Activated CD4-positive, alpha-beta T cell treated with anti-CD3 and anti-CD28 coated beads for 36 hours (primary cell): ENCODE measurements around the gene TPBG. TPM values are rescaled to one million over a fixed set of nuclear protein-coding genes. Genes with fewer than 3 reads are reported as not detected.
"Not testable (repeated sequence)": the region's sequence is repeated elsewhere in the genome, so short reads cannot be mapped to it uniquely, and the experiment has no call there.

Experiments
- ATAC-seq: fragments of 200-7000 bp; cut with Tn5 transposase; one replicate; pipeline ENCODE4 v1.10.0; 2021; ENCODE audit warnings: mild to moderate bottlenecking, moderate library complexity
- CTCF ChIA-PET: fragments of 350-600 bp; sonication (Branson Sonifier 250); formaldehyde crosslinking; loops from one replicate; lab custom pipeline; 2021; ENCODE audit warnings: antibody characterized with exemption; lab: Charles Lee
- POLR2A ChIA-PET: fragments of 350-600 bp; sonication (Branson Sonifier 250); formaldehyde crosslinking; loops from one replicate; lab custom pipeline; 2021; ENCODE audit warnings: antibody characterized with exemption, inconsistent platforms; lab: Charles Lee
- DNase-seq: peaks from one replicate; pipeline ENCODE4 v3.0.0-alpha.2; 2020
- H3K27ac Mint-ChIP-seq: one replicate; pipeline ENCODE4 v1.8.0; 2021; ENCODE audit warnings: mixed read lengths
- H3K27me3 Mint-ChIP-seq: one replicate; pipeline ENCODE4 v1.8.0; 2021; ENCODE audit warnings: mixed read lengths
- H3K36me3 Mint-ChIP-seq: one replicate; pipeline ENCODE4 v1.8.0; 2021; ENCODE audit warnings: low read depth, mixed read lengths
- H3K4me1 Mint-ChIP-seq: one replicate; pipeline ENCODE4 v1.8.0; 2021; ENCODE audit warnings: mixed read lengths
- H3K4me3 Mint-ChIP-seq: one replicate; pipeline ENCODE4 v1.8.0; 2021; ENCODE audit warnings: mild to moderate bottlenecking, moderate library complexity, mixed read lengths
- H3K9me3 Mint-ChIP-seq: one replicate; pipeline ENCODE4 v1.8.0; 2021; ENCODE audit warnings: low read depth, mixed read lengths
- intact Hi-C, 2 experiments: fragments of 100-400 bp; cut with DNase I in 1 of 2; cut with micrococcal nuclease in 1 of 2; formaldehyde crosslinking; loops; one replicate each; pipeline versions ENCODE4 v1.14.2 to v1.15.1; 2022 to 2024; cut with DNase I, micrococcal nuclease
- total RNA-seq, 2 experiments: library from RNA; stranded (reverse); gene quantifications; one replicate each; pipeline ENCODE4 v1.2.3, GENCODE V29; 2021

Gene TPBG
- total RNA-seq, 2 experiments from 2014 or later: 0.33 to 0.43 TPM

DNA sequence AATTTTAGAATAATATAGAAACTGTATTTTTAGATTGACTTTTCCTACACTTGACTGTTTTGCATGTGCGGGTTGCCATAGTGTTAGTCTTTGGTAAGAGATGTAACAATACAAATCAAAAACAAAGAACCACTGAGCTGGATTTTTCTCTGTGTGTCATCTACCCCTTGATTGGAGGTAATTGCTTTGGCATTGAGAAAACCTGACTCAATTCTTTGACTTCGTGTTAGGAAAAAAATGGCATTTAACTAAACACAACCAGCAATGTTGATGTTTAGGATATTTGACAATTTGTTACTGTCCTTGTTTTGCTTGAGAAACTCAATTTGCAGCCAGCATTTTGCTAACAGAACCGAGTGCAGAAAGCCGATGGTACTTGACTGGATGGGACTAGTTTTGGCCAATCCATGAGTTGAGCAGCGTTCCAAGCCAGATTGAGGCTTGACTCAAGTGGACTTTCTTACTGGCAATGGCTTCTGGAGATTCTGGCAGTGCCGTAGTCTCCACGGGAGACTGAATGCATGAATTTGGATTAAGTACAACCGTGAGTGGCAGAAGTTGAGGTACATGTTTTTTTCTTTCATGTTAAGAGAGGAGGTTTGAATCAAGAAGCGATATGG is 17.1 kb downstream of the TPBG start:
- no peaks in the 10 kb centered on the region for H3K36me3 Mint-ChIP-seq
- DNase-seq (no peak), ATAC-seq (no peak)
- intact Hi-C loops: no loop called here
- CTCF ChIA-PET: no interaction called here
- H3K27me3 Mint-ChIP-seq: peaks cover 5% of the 10 kb centered on the region
- no peaks in the 10 kb centered on the region for H3K4me1 Mint-ChIP-seq
- no peak overlapping the region for H3K27ac Mint-ChIP-seq
- peaks cover 1% of the 10 kb centered on the region for H3K9me3 Mint-ChIP-seq
- POLR2A ChIA-PET: no interaction called here
- H3K4me3 Mint-ChIP-seq: no peak overlapping the region

DNA sequence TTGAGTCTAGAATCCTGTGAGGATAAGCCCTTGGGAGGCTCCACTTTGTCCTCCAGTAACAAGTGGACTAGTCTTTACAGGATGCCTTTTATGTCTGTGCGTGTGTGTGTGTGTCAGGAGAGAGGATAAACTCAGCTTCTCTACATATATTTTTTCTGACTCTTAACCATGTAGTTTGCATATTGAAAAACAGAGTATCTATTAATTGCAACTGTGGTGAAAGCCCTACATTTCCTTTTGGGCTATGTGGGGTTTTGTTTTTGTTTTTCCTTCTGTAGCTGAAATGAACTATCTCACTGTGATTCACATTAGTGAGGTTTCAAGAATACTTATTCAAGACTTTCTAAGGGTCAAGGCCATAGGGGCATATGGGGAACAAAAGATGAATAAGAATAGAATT is 17.7 kb downstream of the TPBG start:
- intact Hi-C loops: no loop called here
- H3K27ac Mint-ChIP-seq: no peak overlapping the region
- no peak overlapping the region for H3K4me3 Mint-ChIP-seq
- H3K27me3 Mint-ChIP-seq: peaks cover 3% of the 10 kb centered on the region
- H3K36me3 Mint-ChIP-seq: no peaks in the 10 kb centered on the region
- H3K9me3 Mint-ChIP-seq: no peaks in the 10 kb centered on the region
- no peak for DNase-seq
- ATAC-seq: no peak
- ChIA-PET POLR2A (no interaction called here), CTCF (interaction anchor here (0.5 to 1.3 kb wide), 2 partner anchors 10 to 686 kb away, joined by 4 to 5 read pairs; partner anchors contain the start of gene DOP1A)
- no peaks in the 10 kb centered on the region for H3K4me1 Mint-ChIP-seq

DNA sequence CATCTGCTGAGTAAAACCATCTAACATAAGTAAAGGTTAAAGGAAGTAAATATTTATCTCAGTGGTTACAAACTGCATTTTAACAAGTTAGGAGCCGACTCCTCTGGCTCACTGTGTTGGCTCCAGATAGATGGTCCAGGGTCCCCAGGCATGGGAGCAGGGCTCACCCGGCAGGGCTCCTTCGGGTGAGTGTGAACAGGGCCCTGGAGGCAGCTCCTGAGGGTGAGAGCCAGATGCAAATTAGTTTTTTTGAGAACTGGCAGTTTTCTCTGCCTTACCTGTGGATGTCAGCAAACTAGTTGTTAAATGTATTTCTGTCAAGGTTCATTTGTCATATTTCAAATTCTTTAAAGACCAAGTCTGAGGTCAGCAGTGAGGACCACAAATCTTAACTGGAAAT is 21.5 kb downstream of the TPBG start:
- ATAC-seq: no peak
- Mint-ChIP-seq H3K36me3 (no peaks in the 10 kb centered on the region), H3K4me3 (no peak overlapping the region), H3K27me3 (peaks cover 3% of the 10 kb centered on the region), H3K4me1 (no peaks in the 10 kb centered on the region), H3K9me3 (no peaks in the 10 kb centered on the region), H3K27ac (no peak overlapping the region)
- ChIA-PET CTCF (no interaction called here), POLR2A (no interaction called here)
- DNase-seq: no peak
- intact Hi-C loops: no loop called here

DNA sequence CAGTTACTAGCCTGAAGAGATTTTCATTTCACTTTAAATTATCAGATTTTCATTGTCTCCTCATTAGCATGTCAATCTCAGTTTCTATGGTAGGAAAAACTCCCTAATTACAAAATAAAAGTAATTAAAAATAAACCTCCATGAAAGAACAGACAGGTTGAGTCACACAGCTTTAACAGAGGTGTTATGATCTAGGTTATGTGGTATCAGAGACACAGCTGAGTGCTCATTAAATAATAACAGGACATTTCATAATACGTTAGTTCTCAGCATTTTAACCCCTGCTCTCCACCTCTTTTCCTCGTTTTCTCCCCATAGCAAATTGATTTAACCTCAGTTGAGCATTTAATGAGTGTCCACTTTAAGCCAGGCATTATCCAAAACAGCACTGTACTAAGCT is 21.9 kb downstream of the TPBG start:
- intact Hi-C loops: no loop called here
- no peak overlapping the region for H3K4me3 Mint-ChIP-seq
- H3K27ac Mint-ChIP-seq: no peak overlapping the region
- no peaks in the 10 kb centered on the region for H3K9me3 Mint-ChIP-seq
- ChIA-PET POLR2A (no interaction called here), CTCF (no interaction called here)
- DNase-seq (no peak), ATAC-seq (no peak)
- no peaks in the 10 kb centered on the region for H3K4me1 Mint-ChIP-seq
- no peaks in the 10 kb centered on the region for H3K36me3 Mint-ChIP-seq
- H3K27me3 Mint-ChIP-seq: peaks cover 3% of the 10 kb centered on the region

DNA sequence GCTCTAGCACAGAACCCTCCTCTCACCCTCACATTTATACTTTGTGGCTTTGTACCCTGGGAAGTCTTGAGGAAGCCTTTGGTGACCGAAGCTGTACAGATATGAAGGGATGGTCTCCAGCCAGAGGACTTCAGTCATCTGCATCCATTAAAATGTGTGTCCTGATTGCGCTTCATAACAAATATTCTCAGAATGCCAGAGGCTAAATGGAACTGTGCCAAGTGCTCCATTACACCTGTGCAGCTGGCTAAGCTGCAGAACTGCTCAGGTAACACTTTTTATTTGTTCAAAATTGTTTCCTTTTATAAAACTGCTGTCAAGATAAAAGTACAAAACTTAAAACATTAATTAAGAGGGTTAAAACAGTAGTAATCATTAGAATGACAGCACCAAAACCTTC is 22.3 kb downstream of the TPBG start:
- H3K36me3 Mint-ChIP-seq: no peaks in the 10 kb centered on the region
- DNase-seq: no peak

DNA sequence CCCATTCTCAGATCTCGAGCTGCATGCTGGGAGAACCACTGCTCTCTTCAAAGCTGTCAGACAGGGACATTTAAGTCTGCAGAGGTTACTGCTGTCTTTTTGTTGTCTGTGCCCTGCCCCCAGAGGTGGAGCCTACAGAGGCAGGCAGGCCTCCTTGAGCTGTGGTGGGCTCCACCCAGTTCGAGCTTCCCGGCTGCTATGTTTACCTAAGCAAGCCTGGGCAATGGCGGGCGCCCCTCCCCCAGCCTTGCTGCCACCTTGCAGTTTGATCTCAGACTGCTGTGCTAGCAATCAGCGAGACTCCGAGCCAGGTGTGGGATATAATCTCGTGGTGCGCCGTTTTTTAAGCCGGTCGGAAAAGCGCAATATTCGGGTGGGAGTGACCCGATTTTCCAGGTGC is 31.2 kb downstream of the TPBG start:
- ATAC-seq, H3K27me3 Mint-ChIP-seq, H3K27ac Mint-ChIP-seq, H3K9me3 Mint-ChIP-seq, POLR2A ChIA-PET, H3K4me1 Mint-ChIP-seq, H3K36me3 Mint-ChIP-seq, CTCF ChIA-PET, H3K4me3 Mint-ChIP-seq, DNase-seq, intact Hi-C loops: not testable (repeated sequence)

More for the DNA sequence above, 22.3 kb downstream of the TPBG start:
- H3K27ac Mint-ChIP-seq: no peak overlapping the region
- no peak for ATAC-seq
- ChIA-PET CTCF (no interaction called here), POLR2A (no interaction called here)
- intact Hi-C loops: no loop called here
- H3K27me3 Mint-ChIP-seq: peaks cover 3% of the 10 kb centered on the region
- no peaks in the 10 kb centered on the region for H3K4me1 Mint-ChIP-seq
- no peak overlapping the region for H3K4me3 Mint-ChIP-seq
- H3K9me3 Mint-ChIP-seq: no peaks in the 10 kb centered on the region

DNA sequence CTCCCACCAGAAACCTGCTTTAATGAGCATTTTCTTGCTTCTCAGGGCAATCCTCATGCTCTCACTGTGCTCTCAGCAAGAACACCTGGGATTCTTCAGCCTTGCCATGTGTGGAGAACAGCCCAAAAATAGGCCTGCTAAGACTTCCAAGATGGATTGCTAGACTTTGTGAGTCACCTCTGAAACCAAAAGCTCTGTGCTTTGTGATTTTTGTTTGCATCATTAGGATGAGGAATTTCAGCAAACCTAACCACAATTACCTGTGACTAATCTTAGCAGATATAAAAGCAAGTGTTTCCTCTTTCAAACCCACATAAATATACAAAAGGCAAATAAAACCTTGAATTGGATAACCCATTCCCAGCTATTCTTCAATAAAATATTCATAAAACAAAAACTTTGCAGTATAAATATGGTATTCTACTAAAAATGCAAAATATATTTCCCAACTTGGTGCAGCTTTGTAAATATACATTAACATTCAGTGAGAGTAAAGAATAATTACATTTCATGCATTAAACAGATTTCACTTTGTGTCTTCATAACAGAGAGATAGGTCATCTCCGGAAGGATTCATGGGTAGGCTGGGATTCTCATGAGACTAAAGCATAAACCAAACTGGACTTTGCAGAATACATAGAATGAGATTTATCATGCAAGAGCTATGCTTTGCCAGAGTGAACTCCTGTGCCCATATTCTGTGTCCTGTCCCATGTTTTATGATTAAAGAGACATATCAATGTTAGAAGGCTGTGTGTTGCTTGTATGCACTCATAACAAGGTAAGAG is 33.5 kb downstream of the TPBG start:
- Mint-ChIP-seq H3K36me3 (no peaks in the 10 kb centered on the region), H3K27ac (no peak overlapping the region), H3K4me1 (no peaks in the 10 kb centered on the region), H3K4me3 (no peak overlapping the region), H3K9me3 (peaks cover 2% of the 10 kb centered on the region), H3K27me3 (peaks cover 3% of the 10 kb centered on the region)
- ChIA-PET POLR2A (no interaction called here), CTCF (interaction anchor here (0.7 kb wide), 1 partner anchor 9 kb away, joined by 4 read pairs; no protein-coding TSS in a partner anchor)
- intact Hi-C loops: no loop called here
- no peak for ATAC-seq
- DNase-seq: no peak

DNA sequence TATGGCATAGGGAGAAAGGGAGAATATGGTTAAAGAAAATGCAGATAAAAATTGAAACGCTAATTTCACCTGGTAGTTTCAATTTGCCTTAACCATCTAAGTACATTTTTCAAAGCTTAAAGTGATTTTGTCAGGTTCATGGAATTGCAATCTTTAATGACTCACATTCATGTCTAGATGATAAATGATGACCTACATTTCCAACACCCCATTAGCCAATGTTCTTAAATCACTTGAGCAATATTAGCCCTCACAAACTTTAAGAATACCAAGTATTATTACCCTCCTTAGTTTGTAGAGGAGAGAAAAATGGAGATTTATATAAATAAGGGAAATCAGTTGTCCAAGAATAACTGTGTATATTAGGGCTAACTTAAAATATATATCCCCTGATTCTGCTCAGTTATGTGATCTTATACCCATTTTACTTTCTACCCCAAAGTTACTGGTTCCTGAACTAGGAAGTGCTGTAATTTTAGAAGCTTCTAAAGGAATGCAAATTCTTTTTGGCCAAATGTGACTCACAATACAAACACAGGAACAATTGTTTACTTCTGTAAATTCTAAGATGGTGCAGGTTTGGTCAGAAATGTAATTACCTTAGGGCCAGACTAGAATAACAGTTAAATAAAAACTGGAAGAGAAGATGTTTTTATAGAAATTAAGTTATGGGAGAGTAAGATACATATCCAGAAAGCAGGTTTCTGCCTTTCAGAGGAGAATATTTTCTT is 34.5 kb downstream of the TPBG start:
- CTCF ChIA-PET: interaction anchor here (0.7 kb wide), 1 partner anchor 1517 kb away, joined by 3 read pairs; no protein-coding TSS in a partner anchor
- peaks cover 1% of the 10 kb centered on the region for H3K9me3 Mint-ChIP-seq
- intact Hi-C loops: no loop called here
- H3K4me1 Mint-ChIP-seq: no peaks in the 10 kb centered on the region
- DNase-seq (no peak), ATAC-seq (no peak)
- H3K27ac Mint-ChIP-seq: no peak overlapping the region
- no peak overlapping the region for H3K4me3 Mint-ChIP-seq
- peaks cover 3% of the 10 kb centered on the region for H3K27me3 Mint-ChIP-seq
- no peaks in the 10 kb centered on the region for H3K36me3 Mint-ChIP-seq
- POLR2A ChIA-PET: no interaction called here

DNA sequence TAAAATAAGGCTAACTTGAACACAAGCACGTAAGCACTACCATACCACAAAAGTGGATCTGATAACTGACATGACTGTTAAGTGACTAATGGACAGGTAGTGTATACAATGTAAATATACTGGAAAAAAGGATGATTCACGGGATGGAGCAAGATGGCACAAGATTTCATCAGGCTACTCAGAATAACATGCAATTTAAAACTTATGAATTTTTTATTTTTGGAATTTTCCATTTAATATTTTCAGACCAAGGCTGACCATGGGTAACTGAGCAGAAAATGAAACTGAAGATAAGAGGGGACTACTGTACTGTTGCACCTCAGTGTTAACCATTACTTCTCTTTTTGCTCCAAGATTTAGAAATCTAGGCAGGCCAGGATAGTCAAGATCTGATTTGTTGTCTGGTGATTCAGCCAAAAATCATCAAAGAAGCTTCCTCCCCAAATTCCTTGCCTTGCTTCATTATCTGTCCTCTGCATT is 45.4 kb downstream of the TPBG start:
- intact Hi-C loops: no loop called here
- Mint-ChIP-seq H3K4me3 (no peak overlapping the region), H3K36me3 (no peaks in the 10 kb centered on the region), H3K9me3 (no peaks in the 10 kb centered on the region), H3K27ac (no peak overlapping the region), H3K4me1 (no peaks in the 10 kb centered on the region), H3K27me3 (no peaks in the 10 kb centered on the region)
- ATAC-seq (no peak), DNase-seq (no peak)
- CTCF ChIA-PET: no interaction called here
- POLR2A ChIA-PET: no interaction called here

DNA sequence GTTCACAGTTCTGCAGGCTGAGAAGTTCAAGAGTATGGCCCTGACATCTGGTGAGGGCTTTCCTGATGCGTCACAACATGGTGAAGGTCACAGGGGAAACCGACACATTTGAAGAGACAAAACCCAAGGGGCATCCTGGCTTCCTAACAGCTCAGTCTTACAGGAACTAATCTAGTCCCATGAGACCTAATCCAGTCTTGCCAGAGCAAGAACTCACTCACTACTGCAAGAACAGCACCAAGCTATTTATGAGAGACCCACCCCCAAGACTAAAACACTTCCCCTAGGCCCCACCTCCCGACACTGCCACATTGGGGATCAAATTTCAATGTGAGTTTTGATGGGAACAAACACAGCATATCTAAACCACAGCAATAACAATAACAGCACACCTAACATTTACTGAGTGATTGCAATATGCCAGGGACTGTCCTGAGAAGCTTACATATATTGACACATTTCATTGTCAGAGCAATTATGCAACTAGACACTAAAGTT is 46.6 kb downstream of the TPBG start:
- intact Hi-C loops: no loop called here
- no peak overlapping the region for H3K27ac Mint-ChIP-seq
- no peaks in the 10 kb centered on the region for H3K27me3 Mint-ChIP-seq
- DNase-seq (no peak), ATAC-seq (no peak)
- H3K4me3 Mint-ChIP-seq: no peak overlapping the region
- ChIA-PET POLR2A (no interaction called here), CTCF (no interaction called here)
- no peaks in the 10 kb centered on the region for H3K9me3 Mint-ChIP-seq
- H3K36me3 Mint-ChIP-seq: no peaks in the 10 kb centered on the region
- no peaks in the 10 kb centered on the region for H3K4me1 Mint-ChIP-seq

DNA sequence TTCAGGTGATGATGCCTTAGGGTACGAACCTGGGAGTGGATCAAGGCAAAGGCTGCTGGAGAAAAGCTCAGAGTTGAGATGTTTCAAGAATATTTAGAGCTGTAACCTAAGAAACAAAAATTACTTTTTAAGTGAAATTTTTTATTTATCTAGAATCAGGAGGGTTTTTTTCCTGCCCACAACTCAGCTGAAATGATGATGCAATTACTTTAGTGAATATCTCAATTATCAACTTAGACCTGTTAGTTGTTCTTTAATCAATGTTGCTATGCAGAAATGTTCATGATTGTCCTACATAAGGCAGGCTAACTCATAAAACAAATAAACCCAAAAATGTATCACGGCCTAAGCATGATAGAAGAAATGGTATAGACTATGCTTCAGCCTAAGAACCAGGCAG is 50.3 kb downstream of the TPBG start:
- POLR2A ChIA-PET: no interaction called here
- Mint-ChIP-seq H3K4me1 (no peaks in the 10 kb centered on the region), H3K27ac (no peak overlapping the region), H3K36me3 (no peaks in the 10 kb centered on the region), H3K9me3 (no peaks in the 10 kb centered on the region), H3K27me3 (no peaks in the 10 kb centered on the region), H3K4me3 (no peak overlapping the region)
- intact Hi-C loops: no loop called here
- ATAC-seq (no peak), DNase-seq (no peak)
- CTCF ChIA-PET: interaction anchor here (0.7 kb wide), 1 partner anchor 11 kb away, joined by 3 read pairs; no protein-coding TSS in a partner anchor
